ENCODE data around the gene MT1X. TPM values are rescaled to one million over a fixed set of nuclear protein-coding genes. Genes with fewer than 3 reads are reported as not detected.
"Not testable (repeated sequence)": the region's sequence is repeated elsewhere in the genome, so short reads cannot be mapped to it uniquely, and the experiment has no call there.

Gene MT1X
- polyA plus RNA-seq, 2 of the 4 experiments (the other 2 are of a cell fraction) = 44.0 to 131 TPM

GRCh38 chr16:56658327-56658875 is 23.9 kb upstream of the MT1X start:
- H3K4me1 ChIP-seq = peaks cover 6% of the 10 kb centered on the region; the same call in 2 of the 3 replicates
- no peaks in the 10 kb centered on the region for H3K9me3 ChIP-seq
- CTCF ChIA-PET = interaction anchor here (0.8 to 25.6 kb wide), 5 partner anchors 14 to 145 kb away, joined by 3 to 340 read pairs (median 4); partner anchors contain the start of gene MT2A
- ATAC-seq (no peak), FAIRE-seq (no peak), DNase-seq (ENCODE audit: low read depth in 1 of 2, low spot score in 1 of 2) (no peak)
- H3K4me3 ChIP-seq = peak overlapping the region; percentile 56; the same call in 2 of the 3 replicates
- WGBS (ENCODE audit: missing lambda C conversion rate) = 88% methylated on average over 10 of the region's 10 CpGs
- H3K27ac ChIP-seq = peak overlapping the region; percentile 75 to 83; a peak in 5 of 6 replicates
- POLR2A ChIA-PET = interaction anchor here (0.6 to 1.2 kb wide), 6 partner anchors 15 to 249 kb away, joined by 3 to 16 read pairs (median 4); partner anchors contain the start of genes MT1X and MT2A
- no peak for TF ChIP-seq KDM1A (IDR thresholded peaks at IDR 0.05; ENCODE audit: low read depth)
- TF ChIP-seq ZFP36 (IDR thresholded peaks at IDR 0.05; ENCODE audit: borderline replicate concordance, partially characterized antibody) = no peak
- TF ChIP-seq HEYL (CRISPR knock-in tag; IDR thresholded peaks at IDR 0.05) = no peak
- TF ChIP-seq HES2 (IDR thresholded peaks at IDR 0.05) = no peak
- TF ChIP-seq USF2 (IDR thresholded peaks at IDR 0.05) = no peak
- TF ChIP-seq RFX5 (IDR thresholded peaks at IDR 0.05) = no peak
- TF ChIP-seq RAD21 (conservative IDR thresholded peaks at IDR 0.05 in 1 of 2, IDR thresholded peaks at IDR 0.05 in 1 of 2) = no peak
- peak overlapping the region; percentile 87 for H3K4me2 ChIP-seq

GRCh38 chr16:56662357-56663354 is 19.6 kb upstream of the MT1X start:
- Histone ChIP-seq H3K4me3 (no peak overlapping the region), H3K4me1 (no peaks in the 10 kb centered on the region), H3K4me2 (no peak overlapping the region), H3K27ac (no peak overlapping the region), H3K9me3 (no peaks in the 10 kb centered on the region)
- ChIA-PET POLR2A (no interaction called here), CTCF (interaction anchor here (0.6 to 3.8 kb wide), 4 partner anchors 15 to 285 kb away, joined by 3 to 15 read pairs (median 3); no protein-coding TSS in a partner anchor)
- WGBS (ENCODE audit: missing lambda C conversion rate) = 86% methylated on average over 46 of the region's 48 CpGs
- TF ChIP-seq FOXS1 (CRISPR knock-in tag; IDR thresholded peaks at IDR 0.05) = no peak
- no peak for TF ChIP-seq HOXB5 (CRISPR knock-in tag; IDR thresholded peaks at IDR 0.05)
- TF ChIP-seq JUNB (IDR thresholded peaks at IDR 0.05) = no peak
- no peak for TF ChIP-seq SMC3 (IDR thresholded peaks at IDR 0.05)
- no peak for TF ChIP-seq TP53 (CRISPR knock-in tag; IDR thresholded peaks at IDR 0.05)
- no peak for DNase-seq (ENCODE audit: low read depth in 1 of 2, low spot score in 1 of 2)
- no peak for ATAC-seq
- FAIRE-seq = no peak

GRCh38 chr16:56664506-56664905 is 17.8 kb upstream of the MT1X start:
- FAIRE-seq (no peak), DNase-seq (ENCODE audit: low read depth in 1 of 2, low spot score in 1 of 2) (no peak), ATAC-seq (no peak)
- H3K27ac ChIP-seq = no peak overlapping the region
- no peaks in the 10 kb centered on the region for H3K9me3 ChIP-seq
- WGBS (ENCODE audit: missing lambda C conversion rate) = 74% methylated on average over 1 of the region's 1 CpG
- H3K4me1 ChIP-seq = no peaks in the 10 kb centered on the region
- ChIA-PET CTCF (interaction anchor here (1.5 kb wide), 1 partner anchor 20 kb away, joined by 4 read pairs; no protein-coding TSS in a partner anchor), POLR2A (no interaction called here)
- TF ChIP-seq RAD21 (conservative IDR thresholded peaks at IDR 0.05 in 1 of 2, IDR thresholded peaks at IDR 0.05 in 1 of 2) = no peak
- no peak for TF ChIP-seq GATA3 (IDR thresholded peaks at IDR 0.05; ENCODE audit: borderline replicate concordance)
- no peak for TF ChIP-seq RNF2 (IDR thresholded peaks at IDR 0.05; ENCODE audit: borderline replicate concordance, low read depth)
- no peak for TF ChIP-seq CBX2 (IDR thresholded peaks at IDR 0.05; ENCODE audit: borderline replicate concordance, low read depth)
- no peak for TF ChIP-seq HOXA7 (CRISPR knock-in tag; IDR thresholded peaks at IDR 0.05)
- TF ChIP-seq HES2 (IDR thresholded peaks at IDR 0.05) = no peak
- TF ChIP-seq FOXS1 (CRISPR knock-in tag; IDR thresholded peaks at IDR 0.05) = no peak
- TF ChIP-seq NPAS2 (CRISPR knock-in tag; IDR thresholded peaks at IDR 0.05; ENCODE audit: borderline replicate concordance) = no peak
- TF ChIP-seq MAFK (IDR thresholded peaks at IDR 0.05; ENCODE audit: partially characterized antibody) = no peak
- TF ChIP-seq SREBF2 (IDR thresholded peaks at IDR 0.05) = no peak
- TF ChIP-seq POLR2A (IDR thresholded peaks at IDR 0.05; ENCODE audit: low read length) = no peak
- TF ChIP-seq RFX5 (IDR thresholded peaks at IDR 0.05) = no peak
- TF ChIP-seq PBX3 (IDR thresholded peaks at IDR 0.05) = no peak
- TF ChIP-seq EP300 (IDR thresholded peaks at IDR 0.05) = no peak
- no peak for TF ChIP-seq MYC (IDR thresholded peaks at IDR 0.05; ENCODE audit: borderline replicate concordance, low read length)
- no peak overlapping the region for H3K4me2 ChIP-seq
- H3K4me3 ChIP-seq = no peak overlapping the region

GRCh38 chr16:56665286-56666261 is 16.7 kb upstream of the MT1X start:
- H3K4me1 ChIP-seq; H3K4me3 ChIP-seq; H3K27ac ChIP-seq; FAIRE-seq; H3K4me2 ChIP-seq; H3K9me3 ChIP-seq; DNase-seq (ENCODE audit: low read depth in 1 of 2, low spot score in 1 of 2); ATAC-seq: not testable (repeated sequence)
- WGBS (ENCODE audit: missing lambda C conversion rate) = 59% methylated on average over 8 of the region's 8 CpGs
- CTCF ChIA-PET = interaction anchor here (0.6 to 1.5 kb wide), 3 partner anchors 21 to 235 kb away, joined by 3 to 4 read pairs (median 4); no protein-coding TSS in a partner anchor
- POLR2A ChIA-PET = interaction anchor here (0.7 kb wide), 1 partner anchor 26 kb away, joined by 3 read pairs; no protein-coding TSS in a partner anchor
